DND-41 (cell line): ENCODE data around the gene ZC3H13.

Experiments used
- EZH2 ChIP-seq: IDR thresholded peaks from 3 replicates; pipeline ENCODE4 v1.6.1; 2012; ENCODE audit warnings: borderline replicate concordance, low read depth, mild to moderate bottlenecking, moderate library complexity, low read length, inconsistent platforms; ENCODE audit not compliant: severe bottlenecking
- TF ChIP-seq, protein P1 (sequence below): IDR thresholded peaks from 2 replicates; pipeline ENCODE4 v1.5.1; 2012; ENCODE audit warnings: borderline replicate concordance, low read length, moderate library complexity, mild to moderate bottlenecking; ENCODE audit not compliant: poor library complexity, severe bottlenecking; ENCODE audit errors: extremely low read depth

DNA sequence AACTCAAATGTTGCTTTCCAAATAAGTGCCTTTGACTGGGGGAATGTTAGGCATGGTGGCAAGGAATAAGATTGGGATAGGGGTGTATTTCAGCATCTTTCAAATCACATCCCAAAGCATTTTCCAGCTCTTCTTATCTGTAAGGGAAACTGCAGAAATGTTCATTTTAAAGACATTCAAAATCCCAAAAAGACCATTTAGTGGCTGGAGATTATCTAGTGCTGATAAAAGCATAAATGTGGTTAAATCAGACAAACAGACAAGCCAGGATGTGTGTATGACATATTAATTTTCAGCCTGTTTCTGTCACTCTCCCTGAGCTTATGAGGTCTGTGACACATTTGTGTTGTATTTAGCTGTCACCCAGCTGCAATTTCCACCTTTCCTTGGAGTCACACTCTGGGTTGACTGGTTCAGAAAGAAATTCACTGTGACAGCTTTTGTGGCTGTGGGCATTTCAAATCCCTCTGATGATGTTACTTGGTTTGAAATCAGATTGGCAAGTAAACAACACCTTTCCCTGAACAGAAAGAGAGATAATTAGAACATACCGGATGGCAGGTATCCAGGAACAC is 131.3 kb downstream of the ZC3H13 start:
- TF ChIP-seq, protein P1, sequence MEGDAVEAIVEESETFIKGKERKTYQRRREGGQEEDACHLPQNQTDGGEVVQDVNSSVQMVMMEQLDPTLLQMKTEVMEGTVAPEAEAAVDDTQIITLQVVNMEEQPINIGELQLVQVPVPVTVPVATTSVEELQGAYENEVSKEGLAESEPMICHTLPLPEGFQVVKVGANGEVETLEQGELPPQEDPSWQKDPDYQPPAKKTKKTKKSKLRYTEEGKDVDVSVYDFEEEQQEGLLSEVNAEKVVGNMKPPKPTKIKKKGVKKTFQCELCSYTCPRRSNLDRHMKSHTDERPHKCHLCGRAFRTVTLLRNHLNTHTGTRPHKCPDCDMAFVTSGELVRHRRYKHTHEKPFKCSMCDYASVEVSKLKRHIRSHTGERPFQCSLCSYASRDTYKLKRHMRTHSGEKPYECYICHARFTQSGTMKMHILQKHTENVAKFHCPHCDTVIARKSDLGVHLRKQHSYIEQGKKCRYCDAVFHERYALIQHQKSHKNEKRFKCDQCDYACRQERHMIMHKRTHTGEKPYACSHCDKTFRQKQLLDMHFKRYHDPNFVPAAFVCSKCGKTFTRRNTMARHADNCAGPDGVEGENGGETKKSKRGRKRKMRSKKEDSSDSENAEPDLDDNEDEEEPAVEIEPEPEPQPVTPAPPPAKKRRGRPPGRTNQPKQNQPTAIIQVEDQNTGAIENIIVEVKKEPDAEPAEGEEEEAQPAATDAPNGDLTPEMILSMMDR, result no peak
- TF ChIP-seq EZH2, result no peak
